Central memory CD8-positive, alpha-beta T cell (primary cell): ENCODE results near the gene PTPMT1.
"Not testable (repeated sequence)": the region's sequence is repeated elsewhere in the genome, so short reads cannot be mapped to it uniquely, and the experiment has no call there.

Source experiments
- ATAC-seq: fragments of 150-1000 bp; cut with Tn5 transposase; replicated peaks from 2 replicates; pipeline ENCODE4 v1.10.0; 2022; ENCODE audit warnings: mild to moderate bottlenecking, moderate FRiP score, moderate number of reproducible peaks; ENCODE audit not compliant: poor library complexity, severe bottlenecking; ENCODE audit errors: extremely low read depth
- DNase-seq, 2 donors: peaks; one replicate each; pipeline ENCODE4 v3.0.0; 2021; ENCODE audit warnings: low spot score in 2 of 2
- H3K27ac Mint-ChIP-seq: one replicate; pipeline ENCODE4 v1.8.0; 2022; ENCODE audit warnings: low read depth, mild to moderate bottlenecking, moderate library complexity, mixed read lengths
- H3K27me3 Mint-ChIP-seq: one replicate; pipeline ENCODE4 v1.8.0; 2022; ENCODE audit warnings: mixed read lengths
- H3K36me3 Mint-ChIP-seq: one replicate; pipeline ENCODE4 v1.8.0; 2022; ENCODE audit warnings: mild to moderate bottlenecking, moderate library complexity, mixed read lengths; ENCODE audit not compliant: insufficient read depth
- H3K4me1 Mint-ChIP-seq: one replicate; pipeline ENCODE4 v1.8.0; 2022; ENCODE audit warnings: mixed read lengths
- H3K4me3 Mint-ChIP-seq: one replicate; pipeline ENCODE4 v1.8.0; 2022; ENCODE audit warnings: mild to moderate bottlenecking, moderate library complexity, mixed read lengths
- H3K9me3 Mint-ChIP-seq: one replicate; pipeline ENCODE4 v1.8.0; 2022; ENCODE audit warnings: mixed read lengths

PTPMT1 gene

GRCh38 chr11:47552566-47553405 is 12.6 kb upstream of the PTPMT1 start, which contains the start of gene CELF1:
Gene CELF1, minus strand, starts transcription at chr11:47553132. Its CDS starts 53,609 bp downstream, at chr11:47499523.
- Mint-ChIP-seq H3K27me3 (no peaks in the 10 kb centered on the region), H3K4me3 (peak within 1 kb of the TSS; percentile 99), H3K4me1 (peaks cover 35% of the 10 kb centered on the region), H3K27ac (peak within 1 kb of the TSS; percentile 93), H3K9me3 (no peaks in the 10 kb centered on the region), H3K36me3 (peaks cover 10% of the 10 kb centered on the region)
- ATAC-seq, result peak; percentile 96
- DNase-seq, result peak; percentile 81 to 84

GRCh38 chr11:47553406-47553743 is 12.0 kb upstream of the PTPMT1 start:
- Mint-ChIP-seq H3K27ac (peak overlapping the region; percentile 93), H3K27me3 (no peaks in the 10 kb centered on the region), H3K4me1 (peaks cover 35% of the 10 kb centered on the region), H3K4me3 (peak overlapping the region; percentile 99), H3K9me3 (no peaks in the 10 kb centered on the region), H3K36me3 (peaks cover 10% of the 10 kb centered on the region)
- no peak for DNase-seq
- peak; percentile 11 for ATAC-seq

GRCh38 chr11:47557004-47557403 is 8.4 kb upstream of the PTPMT1 start:
- H3K36me3 Mint-ChIP-seq, H3K9me3 Mint-ChIP-seq, ATAC-seq, DNase-seq, H3K27ac Mint-ChIP-seq, H3K27me3 Mint-ChIP-seq, H3K4me3 Mint-ChIP-seq: not testable (repeated sequence)
- peaks cover 12% of the 10 kb centered on the region for H3K4me1 Mint-ChIP-seq

GRCh38 chr11:47558695-47559094 is 6.7 kb upstream of the PTPMT1 start:
- no peaks in the 10 kb centered on the region for H3K9me3 Mint-ChIP-seq
- no peak overlapping the region for H3K27ac Mint-ChIP-seq
- DNase-seq (no peak), ATAC-seq (no peak)
- no peaks in the 10 kb centered on the region for H3K27me3 Mint-ChIP-seq
- H3K4me3 Mint-ChIP-seq, result no peak overlapping the region
- peaks cover 1% of the 10 kb centered on the region for H3K36me3 Mint-ChIP-seq
- H3K4me1 Mint-ChIP-seq, result no peaks in the 10 kb centered on the region

GRCh38 chr11:47560426-47560825 is 5.0 kb upstream of the PTPMT1 start:
- H3K9me3 Mint-ChIP-seq, result no peaks in the 10 kb centered on the region
- peaks cover 5% of the 10 kb centered on the region for H3K4me1 Mint-ChIP-seq
- H3K27ac Mint-ChIP-seq, result no peak overlapping the region
- no peak for DNase-seq
- H3K36me3 Mint-ChIP-seq, result peaks cover 2% of the 10 kb centered on the region
- ATAC-seq, result no peak
- no peak overlapping the region for H3K4me3 Mint-ChIP-seq
- no peaks in the 10 kb centered on the region for H3K27me3 Mint-ChIP-seq

- not testable (repeated sequence) for ATAC-seq, H3K4me3 Mint-ChIP-seq, H3K27me3 Mint-ChIP-seq, H3K27ac Mint-ChIP-seq, H3K9me3 Mint-ChIP-seq, H3K36me3 Mint-ChIP-seq, DNase-seq
- peaks cover 17% of the 10 kb centered on the region for H3K4me1 Mint-ChIP-seq
These were observed 3.0 kb upstream of the PTPMT1 start for GRCh38 chr11:47562393-47562792.

- Mint-ChIP-seq H3K4me1 (peaks cover 17% of the 10 kb centered on the region), H3K36me3 (peaks cover 11% of the 10 kb centered on the region), H3K4me3 (peak overlapping the region; percentile 81), H3K27ac (peak overlapping the region; percentile 90)
- not testable (repeated sequence) for H3K27me3 Mint-ChIP-seq, H3K9me3 Mint-ChIP-seq, DNase-seq, ATAC-seq
These were observed 1.0 kb upstream of the PTPMT1 start for GRCh38 chr11:47564366-47564765.

GRCh38 chr11:47564933-47565339 is 463 bp upstream of the PTPMT1 start:
- H3K4me1 Mint-ChIP-seq, result peaks cover 17% of the 10 kb centered on the region
- H3K4me3 Mint-ChIP-seq, result peak overlapping the region; percentile 81
- H3K27me3 Mint-ChIP-seq, result no peaks in the 10 kb centered on the region
- ATAC-seq (no peak), DNase-seq (no peak)
- peaks cover 14% of the 10 kb centered on the region for H3K36me3 Mint-ChIP-seq
- peak overlapping the region; percentile 90 for H3K27ac Mint-ChIP-seq
- H3K9me3 Mint-ChIP-seq, result no peaks in the 10 kb centered on the region

- DNase-seq, result no peak
These were observed 825 bp downstream of the PTPMT1 start for GRCh38 chr11:47566149-47566698.

GRCh38 chr11:47569646-47570045 is 4.2 kb downstream of the PTPMT1 start:
- H3K27me3 Mint-ChIP-seq, result no peaks in the 10 kb centered on the region
- DNase-seq (no peak), ATAC-seq (no peak)
- no peak overlapping the region for H3K27ac Mint-ChIP-seq
- no peak overlapping the region for H3K4me3 Mint-ChIP-seq
- H3K36me3 Mint-ChIP-seq, result peaks cover 33% of the 10 kb centered on the region
- H3K4me1 Mint-ChIP-seq, result peaks cover 21% of the 10 kb centered on the region
- H3K9me3 Mint-ChIP-seq, result no peaks in the 10 kb centered on the region

More at GRCh38 chr11:47566149-47566698, 825 bp downstream of the PTPMT1 start:
- Mint-ChIP-seq H3K9me3 (no peaks in the 10 kb centered on the region), H3K36me3 (peaks cover 16% of the 10 kb centered on the region), H3K27me3 (no peaks in the 10 kb centered on the region), H3K27ac (peak overlapping the region; percentile 70), H3K4me1 (peaks cover 17% of the 10 kb centered on the region), H3K4me3 (peak overlapping the region; percentile 81)
- no peak for ATAC-seq

- Mint-ChIP-seq H3K4me1 (peaks cover 16% of the 10 kb centered on the region), H3K27ac (no peak overlapping the region), H3K9me3 (no peaks in the 10 kb centered on the region)
These were observed 5.4 kb downstream of the PTPMT1 start for GRCh38 chr11:47570651-47571356.

GRCh38 chr11:47571357-47571729 is 5.9 kb downstream of the PTPMT1 start:
- peaks cover 41% of the 10 kb centered on the region for H3K36me3 Mint-ChIP-seq
- peaks cover 11% of the 10 kb centered on the region for H3K4me1 Mint-ChIP-seq
- H3K27ac Mint-ChIP-seq, result no peak overlapping the region
- H3K4me3 Mint-ChIP-seq, result no peak overlapping the region
- ATAC-seq (no peak), DNase-seq (no peak)
- no peaks in the 10 kb centered on the region for H3K27me3 Mint-ChIP-seq
- H3K9me3 Mint-ChIP-seq, result no peaks in the 10 kb centered on the region

More at GRCh38 chr11:47570651-47571356, 5.4 kb downstream of the PTPMT1 start:
- no peaks in the 10 kb centered on the region for H3K27me3 Mint-ChIP-seq
- ATAC-seq, result no peak
- peaks cover 39% of the 10 kb centered on the region for H3K36me3 Mint-ChIP-seq
- DNase-seq, result no peak
- H3K4me3 Mint-ChIP-seq, result no peak overlapping the region
